GM08714 (cell line): Measurements from ENCODE around the gene LEAP2.
"Not testable (repeated sequence)": the region's sequence is repeated elsewhere in the genome, so short reads cannot be mapped to it uniquely, and the experiment has no call there.

Experiments used
- H3K4me3 ChIP-seq: fragments of 200-500 bp; sonication (Bioruptor generic); 2 replicates; pipeline ENCODE4 v1.5.1; 2014; ENCODE audit warnings: mild to moderate bottlenecking, low read length, inconsistent platforms
- ZNF274 ChIP-seq: IDR thresholded peaks from 2 replicates; pipeline ENCODE4 v1.6.1; 2012; ENCODE audit warnings: mild to moderate bottlenecking, low read depth, low read length

Gene LEAP2

GRCh38 chr5:132834057-132834456 lies 39.4 kb upstream of the LEAP2 start:
- no peak for TF ChIP-seq ZNF274
- H3K4me3 ChIP-seq = no peak overlapping the region

- TF ChIP-seq ZNF274 = no peak
- H3K4me3 ChIP-seq = no peak overlapping the region
Measured at GRCh38 chr5:132836852-132837251, 36.6 kb upstream of the LEAP2 start.

- TF ChIP-seq ZNF274 = no peak
- H3K4me3 ChIP-seq = no peak overlapping the region
Measured at GRCh38 chr5:132837868-132838267, 35.6 kb upstream of the LEAP2 start.

GRCh38 chr5:132838516-132839282 lies 34.8 kb upstream of the LEAP2 start:
- TF ChIP-seq ZNF274 = no peak
- H3K4me3 ChIP-seq = no peak overlapping the region

GRCh38 chr5:132839426-132840301 lies 33.8 kb upstream of the LEAP2 start:
- no peak for TF ChIP-seq ZNF274
- H3K4me3 ChIP-seq = no peak overlapping the region

GRCh38 chr5:132840313-132840712 lies 33.2 kb upstream of the LEAP2 start:
- TF ChIP-seq ZNF274 = no peak
- H3K4me3 ChIP-seq = no peak overlapping the region

- TF ChIP-seq ZNF274 = no peak
- H3K4me3 ChIP-seq = no peak overlapping the region
Measured at GRCh38 chr5:132840896-132841295, 32.6 kb upstream of the LEAP2 start.

GRCh38 chr5:132841305-132841704 lies 32.2 kb upstream of the LEAP2 start:
- no peak for TF ChIP-seq ZNF274
- H3K4me3 ChIP-seq = no peak overlapping the region

- no peak for TF ChIP-seq ZNF274
- no peak overlapping the region for H3K4me3 ChIP-seq
Measured at GRCh38 chr5:132848270-132848669, 25.2 kb upstream of the LEAP2 start.

- no peak overlapping the region for H3K4me3 ChIP-seq
- no peak for TF ChIP-seq ZNF274
Measured at GRCh38 chr5:132849347-132849746, 24.1 kb upstream of the LEAP2 start.

- H3K4me3 ChIP-seq = no peak overlapping the region
- TF ChIP-seq ZNF274 = no peak
Measured at GRCh38 chr5:132850066-132850465, 23.4 kb upstream of the LEAP2 start.

- no peak for TF ChIP-seq ZNF274
- no peak overlapping the region for H3K4me3 ChIP-seq
Measured at GRCh38 chr5:132853323-132853722, 20.1 kb upstream of the LEAP2 start.

- TF ChIP-seq ZNF274 = no peak
- no peak overlapping the region for H3K4me3 ChIP-seq
Measured at GRCh38 chr5:132853790-132854189, 19.7 kb upstream of the LEAP2 start.

GRCh38 chr5:132854301-132854700 lies 19.2 kb upstream of the LEAP2 start:
- H3K4me3 ChIP-seq = no peak overlapping the region
- TF ChIP-seq ZNF274 = no peak

- not testable (repeated sequence) for H3K4me3 ChIP-seq
Measured at GRCh38 chr5:132854992-132855391, 18.5 kb upstream of the LEAP2 start.

GRCh38 chr5:132856011-132856410 lies 17.5 kb upstream of the LEAP2 start:
- no peak overlapping the region for H3K4me3 ChIP-seq
- TF ChIP-seq ZNF274 = no peak
